Adrenal gland (tissue), 12 donors: ENCODE measurements around the gene PLK2. TPM values are rescaled to one million over a fixed set of nuclear protein-coding genes. Genes with fewer than 3 reads are reported as not detected.

Experiments used
- DNase-seq, 7 donors: peaks; one replicate each; pipeline ENCODE4 v3.0.0-alpha.2; 2019 to 2020
- H3K27ac ChIP-seq, 5 donors: fragments of 200-600 bp; sonication (generic) in 4 of 5; 1 replicate in 3 of 5; 2 replicates in 2 of 5; pipeline versions ENCODE4 v1.5.1 to v1.8.0; 2016 to 2020; ENCODE audit warnings: mild to moderate bottlenecking in 1 of 5
- H3K27me3 ChIP-seq: fragments of 200-600 bp; 2 replicates; pipeline ENCODE4 v1.8.0; 2021
- H3K36me3 ChIP-seq, 2 donors: fragments of 200-600 bp; replicated peaks in 1 of 2; 1 replicate in 1 of 2; 2 replicates in 1 of 2; pipeline versions ENCODE4 v1.5.1 to v1.8.0; 2018 to 2022
- H3K4me1 ChIP-seq, 2 donors: fragments of 200-600 bp; replicated peaks in 1 of 2; 1 replicate in 1 of 2; 2 replicates in 1 of 2; pipeline versions ENCODE4 v1.5.1 to v1.8.0; 2018 to 2021
- H3K4me3 ChIP-seq, 4 donors: fragments of 200-600 bp; sonication (generic) in 3 of 4; one replicate each; pipeline ENCODE4 v1.5.1; 2016 to 2018
- H3K9me3 ChIP-seq, 3 donors: fragments of 200-600 bp; sonication (generic) in 1 of 3; replicated peaks in 1 of 3; 1 replicate in 2 of 3; 2 replicates in 1 of 3; pipeline versions ENCODE4 v1.5.1 to v1.8.0; 2016 to 2021
- CTCF ChIP-seq, 6 experiments: fragments of 450-650 bp in 4 of 6; fragments of 200-600 bp in 2 of 6; sonication (generic) in 1 of 6; IDR thresholded peaks; 1 replicate in 5 of 6; 2 replicates in 1 of 6; pipeline versions ENCODE4 v1.5.1 to v1.8.0; 2016 to 2021; ENCODE audit warnings: antibody characterized with exemption in 6 of 6, mild to moderate bottlenecking in 2 of 6, moderate library complexity in 1 of 6
- POLR2A ChIP-seq, 2 donors: fragments of 450-650 bp; IDR thresholded peaks; one replicate each; pipeline ENCODE4 v1.6.1; 2017; ENCODE audit warnings: antibody characterized with exemption in 2 of 2, mild to moderate bottlenecking in 2 of 2, moderate library complexity in 1 of 2
- WGBS, 4 donors: extraction: QIAGEN DNeasy Blood & Tissue Kit in 2 of 4; methylation state at CpG; one replicate each; pipeline versions ENCODE4 v1.1.5 to v1.1.7; 2013 to 2017; 5-methylcytosine and 5-hydroxymethylcytosine counted together
- intact Hi-C, 2 donors: fragments of 100-400 bp; cut with DNase I; formaldehyde crosslinking; loops; one replicate each; pipeline versions ENCODE4 v1.14.1 to v1.15.0; 2022 to 2023
- polyA plus RNA-seq, 3 donors: library from polyadenylated mRNA; stranded (reverse); fragments of 200-250 nt in 2 of 3; fragments of 350-450 nt in 1 of 3; fragmentation: Illumina TruSeq in 1 of 3; extraction: RNeasy Lipid Tissue Mini Kit (QIAGEN cat#74804) in 1 of 3; gene quantifications; one replicate each; pipeline ENCODE4 v1.2.3, GENCODE V29; 2013 to 2014
- total RNA-seq, 9 donors: library from RNA; depleted of rRNA in 4 of 9; stranded (reverse); fragments of >200 nt in 4 of 9; fragments of 120-200 nt in 1 of 9; fragmentation: NEBNext Ultra II Directional in 1 of 9; extraction: Animal tissue kit (Norgen Biotek cat#: 25700) in 1 of 9; gene quantifications; one replicate each; pipeline versions ENCODE4 v1.1.0 to v1.2.4, GENCODE V29; 2013 to 2023
- donor health status: healthy with polysubstance abuse.
- donor health status: Bipolar disorder and iron deficiency.
- donor health status: DM: yes; HTN: yes; CAD: no.
- donor health status: DM: no; HTN: no; CAD: no.
- donor health status: DM: no; HTN: no; CAD: no.
- donor health status: DM: yes; HTN: yes; CAD: no.

PLK2 gene
- total and polyA plus RNA-seq, 12 donors = 8.5 to 62.5 (median 19.1) TPM

GRCh38 chr5:58451732-58452565 is 7.9 kb downstream of the PLK2 start:
- no peak overlapping the region for H3K27ac ChIP-seq
- intact Hi-C loops = loop anchor here in 1 of 2 donors (10.0 kb wide), 1 partner anchor 567 kb away; no protein-coding TSS in a partner anchor

GRCh38 chr5:58450811-58451629 is 8.9 kb downstream of the PLK2 start:
- 66 to 80% (median 70%) methylated on average over 10 of the region's 10 CpGs for WGBS, 4 donors
- no peak for DNase-seq
- intact Hi-C loops = loop anchor here in 1 of 2 donors (10.0 kb wide), 1 partner anchor 566 kb away; no protein-coding TSS in a partner anchor
- H3K27ac ChIP-seq = no peak overlapping the region
- peaks cover 0 to 2% of the 10 kb centered on the region in 2 donors for H3K4me1 ChIP-seq
- no peaks in the 10 kb centered on the region for H3K9me3 ChIP-seq
- no peak for TF ChIP-seq POLR2A (IDR thresholded peaks at IDR 0.05)
- no peak for TF ChIP-seq CTCF (IDR thresholded peaks at IDR 0.05)
- no peak overlapping the region for H3K4me3 ChIP-seq
- no peaks in the 10 kb centered on the region for H3K27me3 ChIP-seq
- peaks cover 0 to 22% of the 10 kb centered on the region in 2 donors for H3K36me3 ChIP-seq

More at GRCh38 chr5:58451732-58452565, 7.9 kb downstream of the PLK2 start:
- 88 to 96% (median 92%) methylated on average over 8 of the region's 8 CpGs for WGBS, 4 donors
- Histone ChIP-seq H3K4me3 (no peak overlapping the region), H3K4me1 (peaks cover 0 to 7% of the 10 kb centered on the region in 2 donors), H3K27me3 (no peaks in the 10 kb centered on the region), H3K36me3 (peaks cover 0 to 29% of the 10 kb centered on the region in 2 donors), H3K9me3 (no peaks in the 10 kb centered on the region)
- TF ChIP-seq POLR2A (IDR thresholded peaks at IDR 0.05) = no peak
- no peak for TF ChIP-seq CTCF (IDR thresholded peaks at IDR 0.05)
- no peak for DNase-seq

- peaks cover 0 to 16% of the 10 kb centered on the region in 2 donors for H3K36me3 ChIP-seq
- WGBS, 4 donors = 74 to 86% (median 82%) methylated on average over 3 of the region's 3 CpGs
- no peak for DNase-seq
- H3K27ac ChIP-seq = no peak overlapping the region
- no peaks in the 10 kb centered on the region for H3K9me3 ChIP-seq
- H3K27me3 ChIP-seq = no peaks in the 10 kb centered on the region
- H3K4me1 ChIP-seq = no peaks in the 10 kb centered on the region
- TF ChIP-seq CTCF (IDR thresholded peaks at IDR 0.05) (no peak), POLR2A (IDR thresholded peaks at IDR 0.05) (no peak)
- intact Hi-C loops = loop anchor here in 1 of 2 donors (10.0 kb wide), 1 partner anchor 565 kb away; no protein-coding TSS in a partner anchor
- no peak overlapping the region for H3K4me3 ChIP-seq
Measured at GRCh38 chr5:58450018-58450417, 9.9 kb downstream of the PLK2 start.

GRCh38 chr5:58447226-58447625 is 12.7 kb downstream of the PLK2 start:
- no peak for TF ChIP-seq POLR2A (IDR thresholded peaks at IDR 0.05)
- intact Hi-C loops = no loop called here
- no peak overlapping the region for H3K27ac ChIP-seq
- H3K36me3 ChIP-seq = no peaks in the 10 kb centered on the region
- no peaks in the 10 kb centered on the region for H3K4me1 ChIP-seq
- no peaks in the 10 kb centered on the region for H3K27me3 ChIP-seq
- H3K4me3 ChIP-seq = no peak overlapping the region
- 68 to 79% (median 72%) methylated on average over 2 of the region's 2 CpGs for whole genome bisulfite sequencing, 4 donors
- no peaks in the 10 kb centered on the region for H3K9me3 ChIP-seq
- no peak for DNase-seq
